Hepatocyte (in vitro differentiated cells): ENCODE measurements around the gene FGD5.

Source experiments
- EZH2phosphoT487 ChIP-seq: fragments of 200-600 bp; sonication (generic); IDR thresholded peaks from one replicate; pipeline ENCODE4 v1.6.1; 2018; ENCODE audit warnings: antibody characterized with exemption, mild to moderate bottlenecking, low read depth, moderate library complexity; ENCODE audit not compliant: unreplicated experiment, severe bottlenecking
- TF ChIP-seq, protein P1 (sequence below): fragments of 200-600 bp; sonication (generic); IDR thresholded peaks from 2 replicates; pipeline ENCODE4 v1.5.1; 2016; ENCODE audit warnings: antibody characterized with exemption, mild to moderate bottlenecking; ENCODE audit not compliant: poor library complexity

GRCh38 chr3:14793858-14794234, 24.9 kb upstream of the FGD5 start:
- no peak for TF ChIP-seq EZH2phosphoT487
- TF ChIP-seq, protein P1, sequence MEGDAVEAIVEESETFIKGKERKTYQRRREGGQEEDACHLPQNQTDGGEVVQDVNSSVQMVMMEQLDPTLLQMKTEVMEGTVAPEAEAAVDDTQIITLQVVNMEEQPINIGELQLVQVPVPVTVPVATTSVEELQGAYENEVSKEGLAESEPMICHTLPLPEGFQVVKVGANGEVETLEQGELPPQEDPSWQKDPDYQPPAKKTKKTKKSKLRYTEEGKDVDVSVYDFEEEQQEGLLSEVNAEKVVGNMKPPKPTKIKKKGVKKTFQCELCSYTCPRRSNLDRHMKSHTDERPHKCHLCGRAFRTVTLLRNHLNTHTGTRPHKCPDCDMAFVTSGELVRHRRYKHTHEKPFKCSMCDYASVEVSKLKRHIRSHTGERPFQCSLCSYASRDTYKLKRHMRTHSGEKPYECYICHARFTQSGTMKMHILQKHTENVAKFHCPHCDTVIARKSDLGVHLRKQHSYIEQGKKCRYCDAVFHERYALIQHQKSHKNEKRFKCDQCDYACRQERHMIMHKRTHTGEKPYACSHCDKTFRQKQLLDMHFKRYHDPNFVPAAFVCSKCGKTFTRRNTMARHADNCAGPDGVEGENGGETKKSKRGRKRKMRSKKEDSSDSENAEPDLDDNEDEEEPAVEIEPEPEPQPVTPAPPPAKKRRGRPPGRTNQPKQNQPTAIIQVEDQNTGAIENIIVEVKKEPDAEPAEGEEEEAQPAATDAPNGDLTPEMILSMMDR: no peak
